Stimulated activated CD4-positive, alpha-beta T cell treated with anti-CD3 and anti-CD28 coated beads, Interleukin-4, amount 100 ng/mL, for 1 hour (primary cell): ENCODE measurements around the gene NCK1.

ENCODE experiments used
- DNase-seq: peaks from one replicate; pipeline ENCODE4 v3.0.0-alpha.2; 2020

The NCK1 gene

GRCh38 chr3:136913168-136913567, 51.2 kb downstream of the NCK1 start:
- DNase-seq = no peak

DNA sequence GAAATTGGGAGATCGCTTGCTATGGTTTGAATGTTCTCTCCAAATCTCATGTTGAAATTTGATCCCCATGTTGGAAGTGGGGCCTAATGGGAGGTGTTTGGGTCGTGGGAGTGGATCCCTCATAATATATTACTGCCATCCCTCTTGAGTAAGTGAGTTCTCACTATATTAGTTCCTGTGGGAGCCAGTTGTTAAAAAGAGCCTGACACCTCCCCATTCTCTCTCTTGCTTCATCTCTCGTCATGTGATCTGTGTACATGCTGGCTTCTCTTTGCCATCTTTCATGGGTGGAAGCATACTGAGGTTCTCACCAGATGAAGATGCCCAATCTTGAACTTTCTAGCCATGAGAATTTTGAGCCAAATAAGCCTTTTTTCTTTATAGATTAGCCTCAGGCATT, 52.7 kb downstream of the NCK1 start:
- DNase-seq = no peak

DNA sequence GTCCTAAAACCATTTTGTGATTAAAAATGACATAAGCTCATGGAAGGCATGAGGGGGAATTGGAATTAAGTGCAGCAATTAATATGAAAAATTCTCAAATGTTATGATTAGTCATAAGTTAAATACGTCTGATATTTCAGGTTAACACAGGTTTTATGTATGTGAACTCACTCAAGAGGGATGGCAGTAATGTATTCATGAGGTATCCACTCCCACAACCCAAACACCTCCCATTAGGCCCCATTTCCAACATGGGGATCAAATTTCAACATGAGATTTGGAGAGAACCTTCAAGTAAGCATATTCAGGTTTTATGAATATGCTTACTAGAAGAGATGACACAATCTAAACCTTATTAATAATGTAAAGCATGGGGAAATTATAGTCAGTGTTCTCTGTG, 54.2 kb downstream of the NCK1 start:
- DNase-seq = no peak

DNA sequence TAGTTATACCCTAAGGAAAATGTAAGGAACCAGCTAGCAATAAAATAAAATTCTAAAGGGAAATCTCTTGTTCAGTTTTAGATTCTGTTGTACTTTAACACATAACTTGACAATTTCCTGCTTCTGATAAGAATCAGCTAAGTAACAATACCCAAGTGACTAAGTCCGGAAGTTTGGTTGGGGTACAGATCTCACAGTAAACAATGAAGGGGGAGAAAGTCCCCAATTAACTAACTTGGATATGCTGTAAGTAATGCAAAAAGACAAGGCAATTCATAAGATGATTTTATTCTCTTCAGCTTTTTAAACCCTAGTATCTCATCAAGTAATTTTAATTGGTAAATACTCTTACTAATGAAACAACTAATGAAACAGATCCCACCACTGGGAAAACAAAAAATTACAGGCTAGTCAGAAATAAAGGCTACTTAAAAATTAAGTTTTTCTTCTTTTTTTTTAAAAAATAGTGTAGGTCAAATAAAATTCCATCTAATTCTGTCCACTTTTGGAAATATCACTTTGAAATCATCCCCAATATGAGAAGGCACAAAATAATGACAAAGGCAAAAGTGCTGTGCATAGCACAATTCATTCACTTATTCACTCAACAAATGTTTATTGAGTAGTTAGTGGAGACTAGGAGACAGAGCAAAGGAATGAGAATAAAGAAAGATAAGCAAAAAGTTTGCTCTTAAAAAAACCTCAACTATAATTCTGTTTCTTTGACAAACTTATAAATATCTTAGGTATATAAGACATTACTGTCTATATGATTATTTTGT, 58.0 kb downstream of the NCK1 start:
- DNase-seq = no peak

- DNase-seq = no peak
These were observed 59.0 kb downstream of the NCK1 start for GRCh38 chr3:136920904-136921611.

- no peak for DNase-seq
These were observed 63.6 kb downstream of the NCK1 start for GRCh38 chr3:136925425-136926190.

GRCh38 chr3:136928240-136928639, 66.2 kb downstream of the NCK1 start:
- DNase-seq = no peak

GRCh38 chr3:136929977-136930670, 68.1 kb downstream of the NCK1 start:
- DNase-seq = no peak

DNA sequence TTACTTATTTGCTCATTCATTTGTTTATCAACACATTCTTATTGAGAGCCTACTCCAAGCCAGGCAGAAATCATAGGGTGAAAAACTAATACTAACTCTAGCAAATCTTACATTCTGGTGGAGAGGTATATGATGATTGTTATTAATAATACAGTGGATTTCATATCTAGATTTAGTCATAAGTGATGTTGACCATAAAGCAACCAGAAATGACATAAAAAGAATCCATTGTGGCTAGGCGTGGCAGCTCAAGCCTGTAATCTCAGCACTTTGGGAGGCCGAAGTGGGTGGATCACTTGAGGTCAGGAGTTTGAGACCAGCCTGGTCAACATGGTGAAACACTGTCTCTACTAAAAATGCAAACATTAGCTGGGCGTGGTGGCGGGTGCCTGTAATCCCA, 69.6 kb downstream of the NCK1 start:
- DNase-seq = no peak

DNA sequence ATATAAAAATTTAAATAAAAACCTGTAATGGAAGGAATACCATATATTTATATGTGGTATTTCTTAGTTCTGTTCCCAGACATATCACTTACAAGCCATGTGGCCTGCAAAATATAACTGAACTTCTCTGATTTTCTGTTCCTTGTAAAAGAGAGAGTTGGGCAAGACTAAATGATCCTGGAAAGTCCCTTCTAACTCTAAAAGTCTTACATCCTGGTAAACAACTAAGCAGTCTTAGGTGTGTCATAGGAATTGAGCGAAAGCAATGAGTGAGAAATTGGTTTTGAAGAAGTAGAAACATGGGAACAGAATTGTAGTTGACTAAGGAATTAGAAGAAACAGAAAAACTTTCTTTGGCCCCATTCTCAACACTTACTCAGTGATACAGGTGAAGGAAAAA, 70.5 kb downstream of the NCK1 start:
- DNase-seq = no peak

- DNase-seq = no peak
These were observed 71.2 kb downstream of the NCK1 start for GRCh38 chr3:136932978-136933772.

GRCh38 chr3:136937175-136937574, 75.2 kb downstream of the NCK1 start:
- DNase-seq = no peak

GRCh38 chr3:136937851-136938250, 75.8 kb downstream of the NCK1 start:
- DNase-seq = no peak

GRCh38 chr3:136938334-136938733, 76.3 kb downstream of the NCK1 start:
- no peak for DNase-seq

DNA sequence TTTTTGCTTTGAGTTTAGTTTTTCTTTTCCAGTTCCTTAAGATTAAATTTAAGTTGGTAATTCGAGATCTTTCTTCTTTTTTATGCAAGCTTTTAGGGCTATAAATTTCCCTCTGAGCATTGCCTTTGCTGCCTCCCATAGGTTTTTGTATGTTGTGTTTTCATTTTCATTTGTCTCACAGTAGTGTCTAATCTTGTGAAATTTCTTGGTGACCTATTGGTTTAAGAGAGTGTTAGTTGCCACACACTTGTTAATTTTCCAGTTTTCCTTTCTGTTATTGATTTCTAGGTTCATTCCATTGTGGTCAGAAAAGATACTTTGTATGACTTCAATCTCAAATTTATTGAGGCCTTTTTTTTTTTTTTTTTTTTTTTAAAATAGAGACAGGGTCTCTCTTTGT, 77.5 kb downstream of the NCK1 start:
- DNase-seq = no peak

GRCh38 chr3:136942803-136943202, 80.8 kb downstream of the NCK1 start:
- DNase-seq = no peak

DNA sequence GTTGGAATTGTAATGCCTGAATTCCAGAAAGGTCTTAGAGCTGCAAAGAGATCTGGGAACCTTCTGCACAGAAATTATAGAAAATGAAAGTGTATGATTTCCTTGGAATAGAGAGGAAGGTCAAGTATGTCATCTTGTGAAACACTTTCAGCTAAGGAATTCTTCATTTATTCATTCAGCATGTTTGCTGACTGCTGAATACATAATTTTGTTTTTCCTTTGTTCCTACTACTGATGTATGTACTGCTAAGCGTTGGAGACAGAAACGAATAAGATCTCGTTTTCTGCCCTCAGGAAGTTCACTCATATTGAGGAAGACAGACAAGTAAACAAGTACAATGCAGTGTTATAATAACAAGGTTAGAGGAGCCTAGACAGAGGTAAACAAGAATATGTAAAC, 81.4 kb downstream of the NCK1 start:
- DNase-seq = no peak

DNA sequence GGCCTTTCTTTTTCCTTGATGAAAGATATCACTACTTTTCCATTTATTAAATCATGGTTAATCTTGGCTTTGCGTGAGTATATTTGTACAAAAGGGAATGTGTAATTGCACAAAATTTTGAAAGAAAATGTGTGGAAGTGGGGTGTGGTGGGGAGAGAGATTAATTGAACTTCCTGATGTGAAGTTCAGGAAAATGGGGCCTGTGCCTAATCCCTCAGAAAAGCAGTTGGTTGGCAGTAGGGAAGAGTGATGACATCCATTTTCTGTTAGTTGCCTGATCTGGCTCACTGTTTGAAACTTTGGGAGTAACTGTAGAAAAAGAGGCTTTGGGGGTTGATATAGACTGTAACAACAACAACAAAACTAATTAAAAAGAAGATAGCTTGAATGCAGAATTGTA, 85.0 kb downstream of the NCK1 start:
- no peak for DNase-seq

DNA sequence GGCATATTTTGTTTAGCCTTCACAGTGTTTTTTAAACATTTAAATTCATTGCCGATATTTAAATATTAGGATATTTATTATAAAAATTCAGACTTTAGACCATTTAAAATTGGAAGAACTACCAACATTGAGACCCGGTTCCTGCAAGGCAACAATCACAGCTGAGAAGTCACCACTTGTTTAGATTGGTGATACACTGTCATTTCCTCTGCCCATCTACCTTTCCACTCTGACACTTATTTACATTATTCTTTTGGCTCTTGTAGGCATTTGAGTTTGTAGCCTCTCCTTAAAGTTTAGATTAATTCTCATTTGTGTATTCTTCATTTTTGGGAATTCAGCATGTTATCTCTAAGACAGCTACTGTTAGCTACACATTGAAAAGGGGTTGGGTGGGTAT, 85.5 kb downstream of the NCK1 start:
- no peak for DNase-seq

DNA sequence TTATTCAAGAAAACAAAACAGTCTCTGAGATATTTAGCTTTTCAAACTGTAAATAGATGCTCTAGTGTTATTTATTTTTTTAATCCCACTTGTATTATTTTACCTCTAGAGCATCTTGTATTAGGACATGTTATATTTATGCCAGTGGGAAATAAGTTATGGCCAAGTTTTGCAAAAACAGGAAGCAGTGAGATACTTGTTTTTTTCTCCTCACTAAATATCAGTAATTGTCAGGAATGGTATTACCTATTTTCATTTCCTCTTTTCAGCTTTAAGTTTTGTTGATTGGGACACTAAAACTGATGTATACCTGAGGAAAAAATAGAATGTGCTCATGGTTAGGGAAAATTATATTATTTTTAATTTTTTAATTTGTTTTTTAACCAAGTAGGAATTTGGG, 87.1 kb downstream of the NCK1 start:
- no peak for DNase-seq

DNA sequence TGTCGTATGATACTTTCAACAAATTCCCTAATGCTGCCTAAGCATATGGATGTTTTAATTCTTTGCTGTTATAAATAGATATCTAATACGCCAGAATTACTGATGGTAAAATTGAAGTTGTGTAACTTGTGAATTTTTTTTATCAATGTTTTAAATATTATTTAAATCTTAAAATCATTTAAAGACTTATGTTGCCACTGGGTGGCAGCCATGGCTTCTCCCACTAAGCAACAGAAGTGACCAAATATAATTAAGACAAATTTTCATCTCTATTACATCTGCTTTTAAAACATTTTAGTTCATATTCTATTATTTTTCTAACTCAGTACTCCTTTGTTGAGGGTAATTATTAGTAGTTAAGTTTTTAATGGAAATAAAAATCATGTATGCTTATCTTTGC, 87.7 kb downstream of the NCK1 start:
- no peak for DNase-seq

GRCh38 chr3:136950623-136951022, 88.6 kb downstream of the NCK1 start:
- DNase-seq = no peak
